ENCODE measurements around the gene NMS. TPM values are rescaled to one million over a fixed set of nuclear protein-coding genes. Genes with fewer than 3 reads are reported as not detected.

Gene NMS
- total RNA-seq, 5 donors from 2014 or later (not counting 1 experiment from before 2014, with no cell fraction given), result not detected

DNA sequence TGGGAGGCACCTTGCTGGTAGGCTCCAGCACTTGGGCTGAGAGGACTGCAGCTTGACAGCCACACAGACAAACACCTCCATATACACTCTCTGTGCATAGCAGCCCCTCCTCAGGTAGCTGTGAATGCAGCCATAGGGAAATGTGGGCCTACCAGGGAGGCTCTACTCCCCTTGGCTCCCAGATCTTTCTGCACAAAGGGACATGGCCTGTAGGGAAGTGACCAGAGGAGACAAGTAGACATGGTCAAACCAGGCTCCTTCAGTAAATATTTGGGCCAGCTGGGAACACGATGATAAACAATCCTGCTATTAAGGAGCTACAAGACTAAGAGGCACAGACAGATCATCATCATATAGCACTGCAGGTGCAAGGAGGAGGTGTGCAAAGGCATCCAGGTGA is 56.6 kb downstream of the NMS start:
- no peak for DNase-seq
- Histone ChIP-seq H3K27me3 (replicated peaks in 1 of 2; ENCODE audit: control insufficient read depth in 2 of 2, extremely low read depth in 1 of 2, insufficient read depth in 2 of 2, low read length in 1 of 2) (peaks cover 0 to 4% of the 10 kb centered on the region in 2 experiments), H3K27ac (ENCODE audit: low read length) (no peak overlapping the region), H3K4me3 (ENCODE audit: control insufficient read depth in 1 of 2, extremely low read depth in 1 of 2, low read length in 1 of 2) (no peak overlapping the region), H3K36me3 (ENCODE audit: control insufficient read depth in 2 of 2, extremely low read depth in 1 of 2, insufficient read depth in 1 of 2, low read length in 1 of 2) (no peaks in the 10 kb centered on the region), H3K9me3 (no peaks in the 10 kb centered on the region), H3K4me1 (ENCODE audit: control insufficient read depth in 1 of 2, extremely low read depth in 1 of 2, insufficient read depth in 2 of 2, low read length in 2 of 2) (no peaks in the 10 kb centered on the region)
- Mint-ChIP-seq H3K9me3 (no peaks in the 10 kb centered on the region), H3K36me3 (no peaks in the 10 kb centered on the region), H3K27me3 (peaks cover 3% of the 10 kb centered on the region in 2 donors), H3K4me3 (no peak overlapping the region), H3K27ac (no peak overlapping the region), H3K4me1 (no peaks in the 10 kb centered on the region)
- 50% methylated on average over 1 of the region's 1 CpG for WGBS (ENCODE audit: insufficient coverage)
- ChIA-PET POLR2A (interaction anchor here in 1 of 2 donors (0.6 kb wide), 1 partner anchor 36 kb away, joined by 4 read pairs; no protein-coding TSS in a partner anchor), CTCF (no interaction called here)
- no peak for ATAC-seq (replicated peaks in 1 of 4)

DNA sequence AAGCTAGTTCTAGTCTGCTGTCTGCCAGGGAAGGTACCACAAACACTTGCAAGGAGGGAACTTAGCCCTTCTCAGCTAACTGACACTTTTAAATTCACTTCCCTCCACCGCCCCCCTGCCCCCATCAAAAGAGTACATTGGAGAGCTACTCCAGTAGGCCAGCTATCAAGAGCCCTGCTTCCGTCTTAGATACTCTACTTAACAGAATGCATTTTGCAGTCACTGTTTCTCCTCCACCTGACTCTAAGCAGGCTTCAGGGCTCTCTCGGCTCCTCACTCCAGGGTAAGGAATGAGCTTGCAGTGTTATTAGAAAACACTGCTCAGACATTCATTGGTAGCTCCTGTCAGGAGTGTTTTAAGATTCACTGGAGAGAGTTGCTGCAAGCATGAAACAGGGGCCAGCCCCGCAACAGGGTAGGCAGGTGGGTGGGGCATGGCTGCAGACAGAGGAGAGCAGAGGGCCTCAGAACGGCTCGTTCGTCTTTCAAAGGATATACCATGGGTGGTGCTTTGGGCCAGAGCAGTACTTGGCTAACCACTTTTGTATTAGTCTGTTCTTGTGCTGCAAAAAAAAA is 57.2 kb downstream of the NMS start:
- Histone ChIP-seq H3K27ac (ENCODE audit: low read length) (no peak overlapping the region), H3K4me1 (ENCODE audit: control insufficient read depth in 1 of 2, extremely low read depth in 1 of 2, insufficient read depth in 2 of 2, low read length in 2 of 2) (no peaks in the 10 kb centered on the region), H3K27me3 (replicated peaks in 1 of 2; ENCODE audit: control insufficient read depth in 2 of 2, extremely low read depth in 1 of 2, insufficient read depth in 2 of 2, low read length in 1 of 2) (peaks cover 0 to 4% of the 10 kb centered on the region in 2 experiments), H3K4me3 (ENCODE audit: control insufficient read depth in 1 of 2, extremely low read depth in 1 of 2, low read length in 1 of 2) (no peak overlapping the region), H3K9me3 (no peaks in the 10 kb centered on the region), H3K36me3 (ENCODE audit: control insufficient read depth in 2 of 2, extremely low read depth in 1 of 2, insufficient read depth in 1 of 2, low read length in 1 of 2) (no peaks in the 10 kb centered on the region)
- ChIA-PET POLR2A (interaction anchor here in 1 of 2 donors (0.6 kb wide), 1 partner anchor 36 kb away, joined by 4 read pairs; no protein-coding TSS in a partner anchor), CTCF (no interaction called here)
- Mint-ChIP-seq H3K36me3 (no peaks in the 10 kb centered on the region), H3K27ac (no peak overlapping the region), H3K4me1 (no peaks in the 10 kb centered on the region), H3K4me3 (no peak overlapping the region), H3K27me3 (peaks cover 3% of the 10 kb centered on the region in 2 donors), H3K9me3 (no peaks in the 10 kb centered on the region)
- ATAC-seq (replicated peaks in 1 of 4), result no peak
- 72% methylated on average over 4 of the region's 7 CpGs for WGBS (ENCODE audit: insufficient coverage)
- no peak for DNase-seq

DNA sequence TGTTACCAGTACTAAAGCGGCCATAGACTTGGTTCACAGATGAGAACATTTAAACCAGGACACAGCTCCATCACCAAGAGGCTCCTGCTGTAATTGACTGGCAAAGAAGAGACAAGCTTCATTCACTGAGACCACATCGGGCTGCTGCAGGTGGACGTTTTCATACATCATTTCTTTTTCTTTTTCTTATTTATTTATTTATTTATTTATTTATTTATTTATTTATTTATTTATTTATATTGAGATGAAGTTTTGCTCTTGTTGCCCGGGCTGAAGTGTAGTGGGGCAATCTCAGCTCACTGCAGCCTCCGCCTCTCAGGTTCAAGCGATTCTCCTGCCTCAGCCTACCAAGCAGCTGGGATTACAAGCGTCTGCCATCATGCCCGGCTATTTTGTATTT is 58.9 kb downstream of the NMS start:
- ChIA-PET POLR2A (no interaction called here), CTCF (interaction anchor here in 1 of 2 donors (0.5 kb wide), 1 partner anchor 16 kb away, joined by 4 read pairs; no protein-coding TSS in a partner anchor)
- Histone ChIP-seq H3K27ac (ENCODE audit: low read length) (no peak overlapping the region), H3K4me1 (ENCODE audit: control insufficient read depth in 1 of 2, extremely low read depth in 1 of 2, insufficient read depth in 2 of 2, low read length in 2 of 2) (no peaks in the 10 kb centered on the region), H3K9me3 (no peaks in the 10 kb centered on the region), H3K4me3 (ENCODE audit: control insufficient read depth in 1 of 2, extremely low read depth in 1 of 2, low read length in 1 of 2) (no peak overlapping the region), H3K36me3 (ENCODE audit: control insufficient read depth in 2 of 2, extremely low read depth in 1 of 2, insufficient read depth in 1 of 2, low read length in 1 of 2) (no peaks in the 10 kb centered on the region), H3K27me3 (replicated peaks in 1 of 2; ENCODE audit: control insufficient read depth in 2 of 2, extremely low read depth in 1 of 2, insufficient read depth in 2 of 2, low read length in 1 of 2) (peaks cover 0 to 4% of the 10 kb centered on the region in 2 experiments)
- no peak for ATAC-seq (replicated peaks in 1 of 4)
- Mint-ChIP-seq H3K27me3 (peaks cover 4 to 6% of the 10 kb centered on the region in 2 donors), H3K9me3 (peaks cover 0 to 3% (median 2%) of the 10 kb centered on the region in 3 donors), H3K27ac (no peak overlapping the region), H3K36me3 (no peaks in the 10 kb centered on the region), H3K4me3 (no peak overlapping the region), H3K4me1 (no peaks in the 10 kb centered on the region)
- DNase-seq, result no peak
- WGBS (ENCODE audit: insufficient coverage), result 95% methylated on average over 6 of the region's 8 CpGs

DNA sequence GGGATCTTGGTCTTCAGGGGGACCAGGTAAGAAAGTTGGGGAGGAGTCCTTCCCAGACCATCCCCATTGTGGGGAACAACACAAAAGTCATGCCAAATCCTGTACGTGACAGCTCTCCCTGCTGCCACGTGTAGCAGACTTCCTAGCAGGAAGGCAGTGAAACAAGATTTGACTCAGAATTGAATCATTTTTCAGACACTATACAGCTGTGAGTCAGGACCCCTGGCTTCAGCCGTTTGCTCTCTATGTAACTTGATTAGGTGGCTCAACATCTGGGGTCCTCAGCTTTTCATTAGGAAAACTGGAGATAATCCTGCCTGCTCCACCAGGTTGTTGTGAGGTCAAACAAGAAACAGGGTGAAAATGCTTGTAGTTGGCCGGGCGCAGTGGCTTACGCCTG is 59.6 kb downstream of the NMS start:
- Histone ChIP-seq H3K27me3 (replicated peaks in 1 of 2; ENCODE audit: control insufficient read depth in 2 of 2, extremely low read depth in 1 of 2, insufficient read depth in 2 of 2, low read length in 1 of 2) (peaks cover 0 to 4% of the 10 kb centered on the region in 2 experiments), H3K4me3 (ENCODE audit: control insufficient read depth in 1 of 2, extremely low read depth in 1 of 2, low read length in 1 of 2) (no peak overlapping the region), H3K27ac (ENCODE audit: low read length) (no peak overlapping the region), H3K36me3 (ENCODE audit: control insufficient read depth in 2 of 2, extremely low read depth in 1 of 2, insufficient read depth in 1 of 2, low read length in 1 of 2) (no peaks in the 10 kb centered on the region), H3K9me3 (no peaks in the 10 kb centered on the region), H3K4me1 (ENCODE audit: control insufficient read depth in 1 of 2, extremely low read depth in 1 of 2, insufficient read depth in 2 of 2, low read length in 2 of 2) (no peaks in the 10 kb centered on the region)
- peaks cover 0 to 3% (median 2%) of the 10 kb centered on the region in 3 donors for H3K9me3 Mint-ChIP-seq
- ATAC-seq (replicated peaks in 1 of 4) (no peak), DNase-seq (no peak)
- no peaks in the 10 kb centered on the region for H3K4me1 Mint-ChIP-seq
- H3K4me3 Mint-ChIP-seq, result no peak overlapping the region
- no peak overlapping the region for H3K27ac Mint-ChIP-seq
- H3K27me3 Mint-ChIP-seq, result peaks cover 4 to 6% of the 10 kb centered on the region in 2 donors
- POLR2A ChIA-PET, result no interaction called here
- 56% methylated on average over 4 of the region's 6 CpGs for WGBS (ENCODE audit: insufficient coverage)
- CTCF ChIA-PET, result no interaction called here
- H3K36me3 Mint-ChIP-seq, result no peaks in the 10 kb centered on the region

Other genes with a start within 250 kb of the NMS start
- under 1 TPM in 4 of 5 donors, not detected in 1; 0.19 to 0.30 (median 0.29) TPM for gene LONRF2, start 148.0 kb upstream of the NMS start, total RNA-seq
- 1 to 10 TPM; 3.4 to 5.8 (median 4.1) TPM for gene CHST10, start 52.8 kb upstream of the NMS start, total RNA-seq
- 10 to 100 TPM; 17.2 to 21.9 (median 18.6) TPM for gene PDCL3, start 92.5 kb downstream of the NMS start, total RNA-seq

All from T-cell (primary cell).